AG08396 (cell line): ENCODE measurements around the gene NHLRC3.
"Not testable (repeated sequence)": the region's sequence is repeated elsewhere in the genome, so short reads cannot be mapped to it uniquely, and the experiment has no call there.

Experiments
- DNase-seq: peaks from one replicate; pipeline ENCODE4 v3.0.0; 2012; ENCODE audit warnings: low spot score, mixed read lengths

NHLRC3 gene, protein sequence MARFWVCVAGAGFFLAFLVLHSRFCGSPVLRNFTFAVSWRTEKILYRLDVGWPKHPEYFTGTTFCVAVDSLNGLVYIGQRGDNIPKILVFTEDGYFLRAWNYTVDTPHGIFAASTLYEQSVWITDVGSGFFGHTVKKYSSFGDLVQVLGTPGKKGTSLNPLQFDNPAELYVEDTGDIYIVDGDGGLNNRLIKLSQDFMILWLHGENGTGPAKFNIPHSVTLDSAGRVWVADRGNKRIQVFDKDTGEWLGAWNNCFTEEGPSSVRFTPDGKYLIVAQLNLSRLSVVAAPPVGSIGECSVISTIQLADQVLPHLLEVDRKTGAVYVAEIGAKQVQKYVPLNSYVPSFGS

DNA sequence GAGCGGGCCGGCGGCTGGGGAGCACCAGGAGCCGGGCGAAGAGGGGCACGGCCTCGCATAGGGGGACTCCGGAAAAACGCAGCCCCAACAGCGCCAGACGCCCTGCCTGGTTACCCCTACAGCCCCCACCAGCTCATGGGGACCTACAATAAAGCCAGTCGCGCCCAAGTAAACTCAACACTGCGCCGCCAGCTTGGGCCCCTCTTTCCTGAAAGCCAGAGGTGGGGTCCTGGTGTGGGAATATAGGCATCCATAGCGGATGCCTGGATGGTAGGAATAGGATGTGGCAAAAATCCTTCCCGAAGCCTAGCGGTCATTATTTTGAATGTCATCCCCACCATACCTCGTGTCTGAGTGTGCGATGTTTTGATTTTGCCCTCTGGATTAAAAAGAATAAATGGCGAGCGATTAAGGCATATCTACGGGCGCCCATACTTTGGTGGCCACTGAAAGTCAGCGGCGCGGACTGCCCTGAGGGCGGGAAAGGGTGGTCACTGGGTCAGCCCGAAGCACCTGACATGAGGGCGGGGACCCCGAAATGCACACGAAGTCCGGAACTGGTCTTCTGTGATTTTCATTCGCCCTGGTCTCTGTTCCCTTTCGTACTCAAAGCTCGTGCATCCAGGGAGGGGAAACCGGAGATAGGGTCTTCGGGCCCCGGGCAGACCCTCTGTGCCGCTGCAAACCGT is at the start of gene NHLRC3, which contains the start of gene PROSER1:
Gene NHLRC3, plus strand, starts transcription at position 577 of the 689 bp plus-strand sequence. CDS start 184 bp downstream, outside the sequence.
Gene PROSER1, minus strand, starts transcription at position 210 of the 689 bp plus-strand sequence. CDS start 847 bp downstream, outside the sequence.
- peak; percentile 77 for DNase-seq

DNA sequence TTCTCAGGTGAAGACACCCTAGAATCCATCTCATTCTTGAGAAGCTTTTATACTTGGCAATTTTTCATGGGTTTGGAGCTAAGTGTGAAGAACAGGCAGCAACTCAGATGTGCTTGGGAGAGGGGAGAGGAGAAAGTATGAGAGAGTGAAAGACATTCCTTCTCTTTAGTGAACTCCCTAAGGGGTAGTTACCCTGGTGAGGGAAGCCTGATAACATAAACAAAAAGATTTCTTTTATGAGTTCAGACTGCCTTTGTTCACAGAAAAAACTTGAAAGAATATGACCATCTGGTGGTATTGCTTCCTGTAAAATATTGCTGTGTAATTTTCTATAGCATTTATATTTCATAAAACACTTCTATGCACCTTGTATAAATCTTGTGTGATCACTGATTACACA is 47.6 kb upstream of the NHLRC3 start, which contains the start of gene STOML3:
Gene STOML3, minus strand, starts transcription at position 139 of the 400 bp plus-strand sequence. Its CDS starts 110 bp downstream, at position 29.
- DNase-seq: no peak

DNA sequence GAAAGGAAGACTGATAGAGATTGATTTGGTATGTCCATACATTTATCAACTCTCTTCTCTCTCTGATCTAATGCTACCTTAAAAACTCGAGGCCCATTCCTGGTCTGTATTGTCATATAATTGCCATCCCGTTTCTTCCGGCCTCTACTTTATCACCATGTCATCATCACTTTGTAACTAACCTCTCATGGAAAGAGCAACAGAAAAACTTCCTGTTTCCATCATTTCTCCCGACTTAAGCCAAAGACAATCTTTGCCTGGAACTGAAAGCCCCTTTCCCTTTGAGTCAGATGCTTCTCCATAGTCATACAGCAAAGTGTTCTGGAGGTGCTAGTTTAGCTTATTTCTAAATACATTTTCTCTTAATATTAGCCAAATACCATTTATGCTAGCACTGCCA is 44.9 kb upstream of the NHLRC3 start:
- DNase-seq: no peak

DNA sequence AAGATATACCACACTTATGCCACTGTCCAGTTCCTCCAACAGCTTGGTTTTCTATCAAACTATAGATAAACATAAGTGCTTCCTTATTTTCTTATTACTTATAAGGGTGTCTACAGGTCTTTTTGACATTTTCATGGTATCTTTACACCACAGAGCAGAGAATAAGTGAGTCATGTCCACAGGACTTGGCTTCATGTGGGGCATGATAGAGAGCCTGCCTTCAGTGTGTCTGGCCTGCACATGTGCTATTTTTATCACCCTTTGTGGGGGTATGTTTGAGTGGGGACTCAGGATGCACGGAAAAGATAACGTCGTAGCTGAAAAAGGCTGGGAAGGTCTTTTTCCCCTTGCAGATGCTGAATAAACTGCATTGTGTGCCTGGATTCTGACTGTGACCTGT is 39.5 kb upstream of the NHLRC3 start:
- no peak for DNase-seq

DNA sequence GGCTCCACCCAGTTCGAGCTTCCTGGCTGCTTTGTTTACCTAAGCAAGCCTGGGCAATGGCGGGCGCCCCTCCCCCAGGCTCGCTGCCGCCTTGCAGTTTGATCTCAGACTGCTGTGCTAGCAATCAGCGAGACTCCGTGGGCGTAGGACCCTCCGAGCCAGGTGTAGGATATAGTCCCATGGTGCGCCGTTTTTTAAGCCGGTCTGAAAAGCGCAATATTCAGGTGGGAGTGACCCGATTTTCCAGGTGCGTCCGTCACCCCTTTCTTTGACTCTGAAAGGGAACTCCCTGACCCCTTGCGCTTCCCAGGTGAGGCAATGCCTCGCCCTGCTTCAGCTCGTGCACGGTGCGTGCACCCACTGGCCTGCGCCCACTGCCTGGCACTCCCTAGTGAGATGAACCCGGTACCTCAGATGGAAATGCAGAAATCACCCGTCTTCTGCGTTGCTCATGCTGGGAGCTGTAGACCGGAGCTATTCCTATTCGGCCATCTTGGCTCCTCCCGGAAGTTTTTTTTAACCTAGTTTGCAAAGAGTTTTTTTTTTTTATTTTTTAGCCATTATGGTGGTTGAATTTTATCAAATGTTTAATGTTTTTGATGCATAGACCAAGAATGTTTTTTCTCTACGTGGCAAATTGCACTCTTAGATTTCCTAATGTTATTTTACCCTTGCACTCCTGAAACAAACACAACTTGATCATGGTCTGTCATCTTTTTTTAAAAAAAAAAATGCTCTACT is 31.7 kb upstream of the NHLRC3 start:
- not testable (repeated sequence) for DNase-seq

DNA sequence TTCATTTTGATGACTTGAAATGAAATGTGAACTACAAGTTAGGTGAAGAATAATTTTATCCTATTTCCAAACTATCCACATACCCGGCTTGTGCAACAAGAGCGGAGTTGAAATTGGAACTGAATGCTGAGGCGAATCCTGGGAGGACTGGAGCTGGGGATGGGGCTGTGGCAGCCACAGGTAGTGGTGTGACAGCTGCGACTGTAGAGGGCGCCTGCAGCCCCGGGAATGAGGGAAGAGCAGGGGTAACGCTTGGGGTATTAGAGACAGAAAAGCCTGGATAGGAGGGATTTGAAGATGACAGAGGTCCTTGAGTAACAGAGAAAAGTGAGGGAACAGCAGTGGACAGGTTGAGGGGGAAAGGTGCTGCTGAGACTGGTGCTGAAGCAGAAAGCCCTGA is 25.6 kb upstream of the NHLRC3 start:
- DNase-seq: no peak

DNA sequence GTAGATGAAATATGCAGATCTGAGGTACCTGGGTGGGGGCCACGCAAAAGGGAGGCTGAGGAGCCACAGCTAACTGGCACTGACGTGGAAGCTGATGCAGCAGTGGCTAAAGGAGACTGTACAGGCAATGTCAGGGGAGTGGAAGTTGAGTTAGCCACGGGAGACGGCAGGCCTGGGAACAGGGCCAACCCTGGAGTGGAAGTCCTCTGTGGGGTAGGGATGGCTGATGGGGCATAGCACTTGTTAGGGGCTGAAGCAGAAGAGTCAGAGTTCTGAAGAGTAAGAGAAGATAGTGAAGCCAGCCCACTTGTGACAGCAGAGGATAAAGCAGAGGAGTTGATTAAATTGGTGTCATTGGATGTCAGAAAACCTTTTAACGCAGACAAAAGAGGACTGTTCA is 24.8 kb upstream of the NHLRC3 start:
- DNase-seq: no peak

DNA sequence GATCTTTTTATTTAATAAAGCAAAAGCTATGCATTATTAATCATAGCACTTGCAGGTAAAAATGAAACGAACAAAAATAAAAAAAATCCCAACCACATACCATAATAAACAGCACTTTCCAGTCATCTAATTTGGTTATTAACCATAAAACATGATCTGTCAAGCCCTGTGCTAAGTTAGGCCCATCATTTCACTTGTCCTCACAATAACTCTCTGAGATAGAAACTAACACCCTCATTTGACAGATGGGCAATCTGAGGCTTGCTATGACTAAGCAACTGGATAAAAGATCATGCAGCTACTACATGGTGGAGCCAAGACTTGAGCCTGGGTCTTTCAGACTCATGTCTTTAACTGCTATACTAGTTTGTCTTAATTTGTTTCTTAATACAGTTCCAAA is 22.2 kb upstream of the NHLRC3 start:
- no peak for DNase-seq

DNA sequence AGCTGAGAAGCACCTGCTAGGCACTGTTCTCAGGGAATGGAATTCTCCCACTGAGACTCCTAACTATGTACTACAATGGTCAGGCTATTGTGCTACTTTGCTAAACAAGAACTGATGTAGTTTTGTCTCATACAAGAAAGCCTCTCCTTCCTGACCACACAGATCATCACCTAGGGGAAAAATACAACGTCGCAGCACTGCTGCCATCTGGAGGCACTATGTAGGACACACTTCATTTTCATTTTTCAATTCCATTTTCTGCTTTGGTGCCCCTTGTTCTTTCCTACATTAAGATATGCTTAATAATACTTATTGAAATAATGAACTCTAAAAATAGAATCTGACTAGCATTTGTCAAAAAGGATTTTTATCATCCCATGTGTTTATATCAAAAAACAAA is 21.5 kb upstream of the NHLRC3 start:
- peak; percentile 39 for DNase-seq

DNA sequence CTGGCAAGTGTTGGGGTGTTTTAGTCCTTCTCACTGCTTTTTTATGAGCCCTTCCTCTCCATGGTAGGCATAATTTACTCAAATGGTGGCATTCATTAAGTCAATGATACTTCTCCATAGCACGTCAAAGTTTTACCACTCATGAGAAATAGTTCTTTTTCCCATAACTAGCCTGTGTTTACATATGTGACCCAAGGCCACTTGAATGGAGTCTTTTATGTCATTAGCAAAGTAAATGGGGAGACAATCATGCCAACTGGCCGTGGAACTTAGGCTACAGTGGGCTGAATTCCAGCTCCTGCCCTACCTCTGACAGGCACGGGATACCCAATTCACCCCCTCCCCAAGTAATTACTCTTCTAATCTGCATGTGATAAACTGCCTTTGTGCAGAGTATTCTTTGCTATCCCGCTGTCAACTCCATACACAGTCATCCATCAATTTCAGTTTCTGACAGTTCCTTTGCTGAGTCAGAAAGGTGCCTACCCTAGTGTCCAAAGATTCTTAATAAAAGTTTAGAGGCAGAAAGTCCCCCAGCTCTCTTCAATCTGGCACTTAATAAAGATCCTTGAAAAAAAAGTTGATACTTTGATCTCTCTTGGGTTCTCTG is 17.3 kb upstream of the NHLRC3 start:
- DNase-seq: no peak

DNA sequence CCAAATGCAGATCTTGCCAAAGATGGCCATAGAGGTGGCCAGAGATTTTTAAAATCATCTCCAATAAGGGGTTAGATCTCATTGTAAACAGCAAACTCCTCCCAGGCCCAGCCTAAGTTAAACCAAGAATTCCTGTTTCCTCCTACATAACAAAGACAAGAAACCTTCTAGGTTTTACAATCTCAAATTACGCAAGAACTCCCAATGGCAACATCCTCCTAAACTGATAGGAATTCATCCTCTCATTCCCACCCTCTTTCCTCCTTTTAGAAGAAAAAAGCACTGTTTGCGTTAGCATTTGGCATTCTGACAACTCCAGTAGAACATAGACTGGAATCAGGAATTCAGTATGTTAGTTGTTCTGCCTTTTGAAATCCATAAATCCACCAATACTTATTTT is 14.9 kb upstream of the NHLRC3 start:
- DNase-seq: no peak

DNA sequence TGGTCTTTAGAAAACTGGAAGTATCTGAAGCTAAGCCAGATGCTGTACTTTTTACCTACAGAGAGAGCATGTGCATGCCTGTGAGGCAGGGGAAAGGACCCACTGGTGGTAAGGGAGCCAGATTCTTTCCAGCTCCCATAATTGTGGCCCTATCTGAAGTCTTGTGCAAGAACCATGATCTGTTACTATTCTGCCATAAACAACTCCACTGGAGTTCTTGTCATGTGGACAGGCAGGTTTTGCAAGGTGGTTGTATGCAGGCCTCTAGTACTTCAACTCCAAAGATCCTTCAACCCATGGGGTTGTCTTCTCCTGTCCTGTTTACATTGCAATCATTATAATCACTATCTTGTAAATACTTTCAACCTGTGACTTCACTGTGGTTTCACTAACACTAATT is 14.5 kb upstream of the NHLRC3 start:
- DNase-seq: no peak

DNA sequence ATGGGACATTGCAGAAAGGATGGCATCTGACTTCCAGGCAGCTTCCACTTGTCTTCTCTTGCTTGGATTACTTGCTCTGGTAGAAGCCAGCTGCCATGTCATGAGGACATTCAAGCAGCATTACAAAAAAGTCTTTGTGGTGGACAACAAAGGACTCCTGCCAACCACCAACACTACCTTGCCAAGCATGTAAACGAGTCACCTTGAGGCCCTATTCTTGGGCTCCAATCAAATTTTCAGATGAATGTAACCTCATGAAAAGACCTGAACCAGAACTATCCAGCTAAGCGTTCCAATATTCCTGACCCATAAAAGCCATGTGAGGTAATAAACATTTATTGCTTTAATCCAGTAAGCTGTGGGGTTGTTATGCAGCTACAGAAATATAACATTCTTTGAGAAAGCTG is 12.8 kb upstream of the NHLRC3 start:
- no peak for DNase-seq

DNA sequence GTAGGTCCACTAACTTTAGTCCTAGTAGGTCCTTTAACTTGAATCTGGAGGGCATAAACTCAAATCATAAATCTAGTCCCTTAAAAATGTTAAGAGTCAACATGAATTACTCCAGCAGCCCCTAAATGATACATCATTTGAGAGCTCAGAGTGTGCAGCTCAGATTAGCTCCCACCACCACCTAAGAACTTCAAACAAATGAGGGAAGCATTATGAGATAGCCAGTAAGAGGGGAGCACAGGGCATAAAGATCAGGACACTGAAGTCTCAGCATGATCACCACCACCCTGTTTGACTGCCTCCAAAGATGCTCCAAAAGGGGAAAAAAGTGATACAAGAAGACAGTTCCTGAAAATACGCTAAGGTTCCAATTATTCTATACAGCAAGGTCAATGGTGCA is 6.1 kb upstream of the NHLRC3 start:
- no peak for DNase-seq

DNA sequence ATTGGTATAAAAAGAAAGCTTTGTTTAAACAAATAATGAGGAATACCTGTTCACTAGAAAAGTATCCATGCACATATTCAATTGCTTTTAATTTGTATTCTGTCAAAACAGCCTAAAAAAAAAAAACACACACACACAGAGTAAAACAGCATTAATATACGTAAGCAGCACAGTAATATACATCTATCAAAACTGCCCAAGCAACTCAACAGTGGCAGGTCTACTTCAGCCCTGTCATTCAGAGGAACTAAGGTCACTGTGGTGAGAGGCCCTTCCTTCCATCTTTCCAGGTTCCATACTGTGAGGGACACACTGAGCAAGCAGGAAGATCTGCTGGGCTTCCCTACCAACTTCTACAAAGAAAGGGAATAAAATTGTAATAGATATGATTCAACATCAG is 4.2 kb upstream of the NHLRC3 start:
- no peak for DNase-seq

DNA sequence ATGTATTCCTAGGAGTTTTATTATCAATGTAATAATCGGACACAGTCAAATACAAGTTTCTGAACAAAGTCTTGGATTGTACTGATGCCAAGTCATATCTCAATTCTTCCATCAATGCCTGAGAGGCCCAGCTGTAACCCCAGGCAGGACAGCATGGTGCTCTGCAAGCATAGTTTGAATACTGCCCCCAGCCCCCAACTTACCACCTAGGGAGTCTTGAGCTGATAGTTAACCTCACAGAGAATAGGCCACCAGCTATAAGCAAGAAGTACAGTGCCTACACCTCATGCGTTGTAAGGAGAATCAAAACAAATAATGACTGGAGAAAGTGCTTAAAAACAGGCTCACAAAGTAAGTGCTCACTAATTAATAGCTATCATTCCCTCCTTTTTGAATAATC is 3.1 kb upstream of the NHLRC3 start:
- DNase-seq: no peak

DNA sequence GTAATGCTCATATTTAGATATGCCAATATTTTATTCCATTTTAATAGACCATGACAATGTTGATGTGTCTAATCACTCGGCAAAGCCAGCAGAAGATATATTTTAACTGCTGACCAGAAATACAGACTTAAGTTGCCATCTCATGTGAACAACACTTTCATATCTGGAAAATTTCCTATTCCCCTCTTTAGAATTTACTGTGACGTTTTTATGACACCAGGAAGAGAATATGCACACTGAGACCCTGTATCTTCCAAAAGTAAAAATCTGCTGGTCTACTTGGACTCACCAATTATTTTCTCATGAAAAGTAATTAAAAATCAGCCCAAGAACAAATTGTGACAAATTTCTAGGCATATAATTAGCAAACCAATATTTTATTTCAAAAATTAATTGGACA is 2.5 kb upstream of the NHLRC3 start:
- DNase-seq: no peak

DNA sequence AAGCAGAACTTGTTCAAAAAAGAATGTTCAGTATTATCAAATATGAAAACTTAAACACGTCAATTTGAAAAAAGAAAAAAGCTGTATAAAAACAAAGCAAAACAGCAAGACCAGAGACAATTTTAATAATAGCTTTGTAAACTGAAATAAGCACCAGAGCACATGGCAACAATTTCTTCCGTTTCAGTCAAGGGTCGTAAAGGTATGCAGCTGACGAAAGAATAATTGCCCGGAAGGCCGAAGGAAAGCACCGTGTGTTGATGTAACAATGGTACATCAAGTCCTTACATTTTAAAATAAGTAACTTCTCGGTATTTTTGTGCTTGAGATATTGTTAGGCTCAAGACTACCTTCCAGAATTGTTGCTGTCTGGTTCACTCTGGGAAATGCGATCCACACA is 2.0 kb upstream of the NHLRC3 start:
- no peak for DNase-seq

DNA sequence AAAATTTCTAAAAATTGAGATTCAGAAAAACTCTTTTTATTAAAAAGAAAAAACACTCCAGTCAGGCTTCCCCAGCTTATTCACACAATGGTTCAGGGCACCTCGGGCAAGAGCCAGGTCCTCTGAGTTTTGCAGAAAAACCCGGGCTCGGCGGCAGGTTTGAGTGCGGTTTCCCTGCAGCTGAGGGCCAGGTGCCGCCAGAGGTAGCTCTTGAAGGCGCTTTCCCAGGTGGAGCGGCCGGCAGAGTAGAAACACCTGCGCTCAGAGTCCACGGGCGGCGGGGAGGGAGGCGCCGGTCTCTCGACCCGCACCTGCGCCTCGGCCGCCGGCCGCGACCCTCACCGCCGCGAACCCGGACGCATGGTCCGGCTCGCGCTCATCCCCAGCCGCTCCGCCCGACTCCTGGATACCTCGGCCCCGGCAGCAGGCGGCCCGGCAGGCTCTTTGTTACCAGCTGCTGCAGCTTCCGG is 811 bp upstream of the NHLRC3 start:
- DNase-seq: no peak

DNA sequence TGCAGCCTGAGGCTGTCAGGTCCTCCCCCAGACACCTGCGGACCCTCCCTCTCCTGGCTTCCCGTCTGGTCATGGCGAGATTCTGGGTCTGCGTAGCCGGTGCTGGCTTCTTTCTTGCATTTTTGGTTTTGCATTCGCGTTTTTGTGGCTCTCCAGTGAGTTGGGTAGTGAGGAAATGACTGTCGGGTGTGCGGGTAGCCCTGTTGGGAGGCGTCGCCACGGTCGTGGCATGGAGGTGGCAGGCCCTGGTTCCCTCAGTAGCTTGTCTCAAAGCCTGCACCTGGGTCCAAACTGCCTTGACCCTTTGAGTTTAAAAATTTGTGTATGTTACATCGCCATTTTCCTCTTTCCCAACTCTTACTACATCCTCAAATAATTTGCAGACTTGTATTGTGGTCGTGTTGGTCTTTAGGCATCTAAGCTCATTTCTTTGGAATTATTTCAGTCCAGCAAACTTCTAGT is 344 bp downstream of the NHLRC3 start:
- peak; percentile 10 for DNase-seq

DNA sequence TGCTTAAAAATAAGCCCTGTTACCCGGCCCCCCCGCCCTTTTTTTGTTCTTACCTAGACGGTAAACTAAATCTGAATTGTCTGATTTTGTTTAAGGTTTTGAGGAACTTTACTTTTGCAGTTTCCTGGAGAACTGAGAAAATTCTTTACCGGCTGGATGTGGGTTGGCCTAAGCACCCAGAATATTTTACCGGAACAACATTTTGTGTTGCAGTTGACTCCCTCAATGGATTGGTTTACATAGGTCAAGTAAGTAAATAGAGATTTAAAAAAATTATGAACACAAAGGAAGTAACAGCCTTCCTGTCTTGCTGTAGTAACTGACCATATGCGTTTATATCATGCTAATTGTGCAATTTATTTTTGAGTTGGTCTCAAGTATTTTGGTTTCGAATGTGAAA is 785 bp downstream of the NHLRC3 start:
- DNase-seq: no peak

DNA sequence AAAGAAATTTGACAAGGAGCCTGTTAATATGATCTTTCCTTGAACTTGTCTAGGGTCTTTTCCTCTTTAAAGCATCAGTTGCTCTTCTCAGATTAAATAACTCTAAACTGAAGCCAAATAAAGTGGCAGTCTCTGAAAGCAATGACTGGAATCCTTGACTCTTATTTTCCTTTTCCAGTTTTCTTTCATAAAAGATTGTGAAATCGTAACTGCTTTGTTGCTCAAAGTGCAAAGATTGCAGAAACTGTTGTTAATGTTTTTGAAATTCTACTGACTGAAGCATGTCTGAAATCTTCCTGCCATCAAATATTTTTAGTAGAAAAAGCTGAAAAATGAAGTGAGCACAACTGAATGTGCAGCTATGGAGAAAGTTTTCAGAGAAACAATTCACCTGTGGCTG is 1.9 kb downstream of the NHLRC3 start:
- no peak for DNase-seq
